HG03045 (cell line): ENCODE data around the gene POU2F3.

Source experiments
- ATAC-seq: cut with Tn5 transposase; IDR thresholded peaks from one replicate; pipeline ENCODE4 v1.9.1; 2021; ENCODE audit warnings: mild to moderate bottlenecking, moderate library complexity; ENCODE audit not compliant: unreplicated experiment

POU2F3 gene

GRCh38 chr11:120239713-120240640 lies at the start of gene POU2F3:
Gene POU2F3 (plus strand): TSS chr11:120240140. CDS start chr11:120240344, 204 bp downstream.
- ATAC-seq, result no peak

GRCh38 chr11:120191058-120191457 lies 48.9 kb upstream of the POU2F3 start:
- ATAC-seq, result no peak

- ATAC-seq, result no peak
These were observed 46.9 kb upstream of the POU2F3 start for GRCh38 chr11:120192831-120193625.

GRCh38 chr11:120194166-120194565 lies 45.8 kb upstream of the POU2F3 start:
- ATAC-seq, result no peak

- ATAC-seq, result no peak
These were observed 44.2 kb upstream of the POU2F3 start for GRCh38 chr11:120195601-120196320.

GRCh38 chr11:120196826-120197225 lies 43.1 kb upstream of the POU2F3 start:
- no peak for ATAC-seq

- no peak for ATAC-seq
These were observed 42.6 kb upstream of the POU2F3 start for GRCh38 chr11:120197251-120197891.

- ATAC-seq, result no peak
These were observed 42.0 kb upstream of the POU2F3 start for GRCh38 chr11:120197977-120198376.

GRCh38 chr11:120198403-120198786 lies 41.5 kb upstream of the POU2F3 start:
- ATAC-seq, result no peak

- no peak for ATAC-seq
These were observed 41.0 kb upstream of the POU2F3 start for GRCh38 chr11:120198787-120199469.

GRCh38 chr11:120199613-120200012 lies 40.3 kb upstream of the POU2F3 start:
- no peak for ATAC-seq

- no peak for ATAC-seq
These were observed 39.3 kb upstream of the POU2F3 start for GRCh38 chr11:120200677-120201076.

- no peak for ATAC-seq
These were observed 38.3 kb upstream of the POU2F3 start for GRCh38 chr11:120201653-120202052.

- no peak for ATAC-seq
These were observed 36.3 kb upstream of the POU2F3 start for GRCh38 chr11:120203626-120204025.

- ATAC-seq, result no peak
These were observed 34.3 kb upstream of the POU2F3 start for GRCh38 chr11:120205596-120206161.

GRCh38 chr11:120207512-120207911 lies 32.4 kb upstream of the POU2F3 start:
- ATAC-seq, result no peak

GRCh38 chr11:120208001-120208441 lies 31.9 kb upstream of the POU2F3 start:
- ATAC-seq, result no peak

GRCh38 chr11:120208777-120209176 lies 31.2 kb upstream of the POU2F3 start:
- ATAC-seq, result no peak

GRCh38 chr11:120209746-120210625 lies 30.0 kb upstream of the POU2F3 start:
- peak; percentile 7 for ATAC-seq
